Endothelial cell (in vitro differentiated cells): ENCODE data around the gene KMT5C. TPM values are rescaled to one million over a fixed set of nuclear protein-coding genes. Genes with fewer than 3 reads are reported as not detected.
"Not testable (repeated sequence)": the region's sequence is repeated elsewhere in the genome, so short reads cannot be mapped to it uniquely, and the experiment has no call there.

Experiments
- DNase-seq: peaks from one replicate; pipeline ENCODE4 v3.0.0; 2021; ENCODE audit warnings: low spot score
- H3K27ac Mint-ChIP-seq: one replicate; pipeline ENCODE4 v1.8.0; 2021; ENCODE audit warnings: mixed read lengths, inconsistent platforms; ENCODE audit not compliant: unreplicated experiment
- H3K27me3 Mint-ChIP-seq: one replicate; pipeline ENCODE4 v1.8.0; 2021; ENCODE audit warnings: mild to moderate bottlenecking, moderate library complexity, mixed read lengths, inconsistent platforms; ENCODE audit not compliant: unreplicated experiment
- H3K36me3 Mint-ChIP-seq: one replicate; pipeline ENCODE4 v1.8.0; 2021; ENCODE audit warnings: mild to moderate bottlenecking, low read depth, mixed read lengths, inconsistent platforms; ENCODE audit not compliant: unreplicated experiment
- H3K4me1 Mint-ChIP-seq: one replicate; pipeline ENCODE4 v1.8.0; 2021; ENCODE audit warnings: mild to moderate bottlenecking, mixed read lengths, inconsistent platforms; ENCODE audit not compliant: unreplicated experiment
- H3K4me3 Mint-ChIP-seq: one replicate; pipeline ENCODE4 v1.8.0; 2021; ENCODE audit warnings: mild to moderate bottlenecking, mixed read lengths, inconsistent platforms; ENCODE audit not compliant: unreplicated experiment
- H3K9me3 Mint-ChIP-seq: one replicate; pipeline ENCODE4 v1.8.0; 2021; ENCODE audit warnings: mixed read lengths, inconsistent platforms; ENCODE audit not compliant: unreplicated experiment
- CTCF ChIP-seq: fragments of 200-600 bp; sonication (generic); IDR thresholded peaks from one replicate; pipeline ENCODE4 v1.5.0; 2021; ENCODE audit warnings: antibody characterized with exemption; ENCODE audit not compliant: unreplicated experiment
- total RNA-seq: library from RNA; stranded (reverse); fragmentation: NEBNext Ultra II Directional; extraction: Animal tissue kit (Norgen Biotek cat#: 25700); gene quantifications from one replicate; pipeline ENCODE4 v1.2.1, GENCODE V29; 2021; ENCODE audit not compliant: unreplicated experiment

The KMT5C gene
- total RNA-seq, 1 donor from 2014 or later, result 18.4 TPM

DNA sequence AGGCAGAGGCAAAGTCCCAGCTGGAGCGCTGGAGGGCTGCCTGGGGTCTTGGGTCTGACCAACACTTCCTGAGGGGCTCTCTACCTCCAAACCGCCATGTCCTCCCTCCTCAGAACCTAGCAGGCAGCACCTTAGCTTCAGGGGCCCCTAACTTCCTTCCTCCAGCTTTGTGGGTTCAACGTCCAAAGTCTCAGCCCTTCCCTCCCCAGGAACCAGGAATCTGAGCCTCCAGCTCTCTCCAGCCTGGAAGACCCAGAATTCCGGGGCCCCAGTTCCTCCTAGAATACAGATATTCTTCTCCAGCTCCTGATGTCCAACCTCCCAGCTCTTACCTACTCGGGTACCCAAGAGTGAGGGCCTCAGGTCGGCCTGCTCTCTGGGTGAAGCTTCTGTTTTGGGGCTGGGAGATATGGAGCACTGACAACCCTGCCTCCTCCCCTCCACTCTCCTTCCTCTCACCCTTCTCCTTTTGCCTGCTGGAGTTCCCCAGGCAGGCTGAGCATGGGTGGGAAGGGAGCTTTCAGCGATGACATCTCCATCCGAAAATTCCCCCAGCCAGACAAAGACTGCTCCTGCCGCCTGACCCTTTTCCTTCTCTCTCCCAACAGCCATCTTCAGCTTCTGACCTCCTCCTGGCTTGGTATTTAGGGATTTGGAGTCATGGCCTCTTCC, 18.1 kb upstream of the KMT5C start:
- H3K27ac Mint-ChIP-seq, result no peak overlapping the region
- H3K27me3 Mint-ChIP-seq, result peaks cover 8% of the 10 kb centered on the region
- TF ChIP-seq CTCF, result no peak
- no peak overlapping the region for H3K4me3 Mint-ChIP-seq
- DNase-seq, result no peak
- peaks cover 7% of the 10 kb centered on the region for H3K36me3 Mint-ChIP-seq
- no peaks in the 10 kb centered on the region for H3K9me3 Mint-ChIP-seq
- no peaks in the 10 kb centered on the region for H3K4me1 Mint-ChIP-seq

GRCh38 chr19:55322204-55322885, 17.3 kb upstream of the KMT5C start:
- H3K4me1 Mint-ChIP-seq, result no peaks in the 10 kb centered on the region
- H3K4me3 Mint-ChIP-seq, result no peak overlapping the region
- no peak for DNase-seq
- no peaks in the 10 kb centered on the region for H3K9me3 Mint-ChIP-seq
- peaks cover 8% of the 10 kb centered on the region for H3K27me3 Mint-ChIP-seq
- peaks cover 7% of the 10 kb centered on the region for H3K36me3 Mint-ChIP-seq
- TF ChIP-seq CTCF, result no peak
- no peak overlapping the region for H3K27ac Mint-ChIP-seq

DNA sequence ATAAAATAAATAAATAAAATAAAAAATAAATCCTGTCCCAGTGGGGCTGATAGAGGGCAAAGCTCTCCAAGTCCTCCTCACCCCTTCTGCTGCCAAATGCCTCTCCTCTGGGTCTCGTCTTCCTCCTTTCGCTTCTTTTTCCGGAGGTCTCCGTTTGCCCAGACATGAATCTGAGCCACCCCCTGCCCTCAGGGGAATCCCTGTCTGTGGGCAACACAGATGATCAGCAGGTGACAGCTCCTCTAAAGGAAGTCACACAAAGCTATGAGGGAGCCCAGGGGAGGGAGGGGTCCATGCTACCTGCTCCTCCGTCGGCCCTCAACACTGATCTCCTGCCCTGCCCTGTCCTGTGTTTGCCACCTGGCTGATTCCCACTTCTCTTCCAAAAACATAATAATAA, 15.0 kb upstream of the KMT5C start:
- DNase-seq, result no peak
- Mint-ChIP-seq H3K27me3 (peaks cover 8% of the 10 kb centered on the region), H3K27ac (no peak overlapping the region), H3K36me3 (peaks cover 7% of the 10 kb centered on the region), H3K9me3 (no peaks in the 10 kb centered on the region), H3K4me3 (no peak overlapping the region), H3K4me1 (no peaks in the 10 kb centered on the region)
- no peak for TF ChIP-seq CTCF

DNA sequence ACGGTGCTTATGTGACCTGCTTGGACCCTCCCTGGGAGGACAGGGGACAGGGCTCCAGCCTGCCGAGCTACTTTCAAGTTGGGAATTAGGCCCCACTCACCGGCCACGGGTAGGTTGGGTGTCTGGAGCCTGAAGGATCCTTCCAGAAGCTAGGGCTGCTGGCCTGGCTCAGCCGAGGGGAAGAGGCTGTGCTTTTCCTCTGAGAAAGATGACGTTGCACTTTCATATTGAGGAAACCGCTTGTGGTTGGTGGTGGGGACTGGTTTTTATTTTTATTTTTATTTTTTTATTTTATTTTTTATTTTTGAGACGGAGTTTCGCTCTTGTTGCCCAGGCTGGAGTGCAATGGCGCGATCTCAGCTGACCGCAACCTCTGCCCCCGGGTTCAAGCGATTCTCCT, 14.5 kb upstream of the KMT5C start, which contains the start of gene TMEM150B:
Gene TMEM150B, minus strand, starts transcription at position 170 of the 400 bp plus-strand sequence. CDS start 4,305 bp downstream, outside the sequence.
- TF ChIP-seq CTCF, result no peak
- DNase-seq, result no peak
- peaks cover 8% of the 10 kb centered on the region for H3K27me3 Mint-ChIP-seq
- no peak within 1 kb of the TSS for H3K4me3 Mint-ChIP-seq
- H3K36me3 Mint-ChIP-seq, result peaks cover 7% of the 10 kb centered on the region
- H3K27ac Mint-ChIP-seq, result no peak within 1 kb of the TSS
- no peaks in the 10 kb centered on the region for H3K9me3 Mint-ChIP-seq
- no peaks in the 10 kb centered on the region for H3K4me1 Mint-ChIP-seq

DNA sequence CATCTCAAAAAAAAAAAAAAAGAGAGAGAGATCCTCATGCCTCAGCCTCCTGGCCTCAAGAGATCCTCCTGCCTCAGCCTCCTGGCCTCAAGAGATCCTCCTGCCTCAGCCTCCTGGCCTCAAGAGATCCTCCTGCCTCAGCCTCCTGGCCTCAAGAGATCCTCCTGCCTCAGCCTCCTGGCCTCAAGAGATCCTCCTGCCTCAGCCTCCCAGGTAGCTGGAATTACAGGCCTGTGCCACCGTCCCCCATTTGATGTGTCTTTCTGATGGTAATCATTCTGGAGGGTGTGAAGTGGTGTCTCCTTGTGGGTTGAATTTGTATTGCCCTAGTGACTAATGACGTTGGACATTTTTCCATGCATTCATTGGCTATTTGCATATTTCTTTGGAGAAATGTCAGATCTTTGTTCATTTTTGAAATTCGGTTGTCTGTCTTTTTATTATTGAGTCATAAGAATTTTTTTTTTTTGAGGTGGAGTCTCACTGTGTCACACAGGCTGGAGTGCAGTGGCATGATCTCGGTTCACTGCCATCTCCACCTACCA, 10.8 kb upstream of the KMT5C start:
- not testable (repeated sequence) for DNase-seq, H3K27ac Mint-ChIP-seq, H3K4me3 Mint-ChIP-seq, H3K36me3 Mint-ChIP-seq, H3K9me3 Mint-ChIP-seq, H3K27me3 Mint-ChIP-seq, H3K4me1 Mint-ChIP-seq

DNA sequence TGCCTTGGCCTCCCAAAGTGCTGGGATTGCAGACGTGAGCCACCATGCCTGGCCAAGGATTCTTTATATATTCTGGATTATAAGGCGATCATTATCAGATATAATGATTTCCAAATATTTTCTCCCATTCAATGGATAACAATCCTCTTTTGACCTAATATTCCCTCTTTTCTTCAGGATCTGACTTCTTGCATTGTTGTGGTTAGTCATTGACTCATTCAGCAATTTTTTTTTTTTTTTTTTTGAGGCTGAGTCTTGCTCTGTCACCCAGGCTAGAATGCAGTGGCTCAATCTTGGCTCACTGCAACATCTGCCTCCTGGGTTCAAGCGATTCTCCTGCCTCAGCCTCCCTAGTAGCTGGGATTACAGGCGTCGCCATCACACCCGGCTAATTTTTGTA, 9.9 kb upstream of the KMT5C start:
- not testable (repeated sequence) for H3K27me3 Mint-ChIP-seq, H3K9me3 Mint-ChIP-seq, H3K27ac Mint-ChIP-seq, H3K4me1 Mint-ChIP-seq, H3K4me3 Mint-ChIP-seq, DNase-seq, H3K36me3 Mint-ChIP-seq
